NCI-H146 (cell line): ENCODE measurements around the gene ZNF518B.

ENCODE experiments used
- DNase-seq: peaks from one replicate; lab custom pipeline; 2025; lab: John Stamatoyannopoulos, UW

The ZNF518B gene

GRCh38 chr4:10457255-10457801 is at the start of gene ZNF518B:
Gene ZNF518B, minus strand, starts transcription at chr4:10457426. Its CDS starts 11,098 bp downstream, at chr4:10446328.
- peak; percentile 66 for DNase-seq

GRCh38 chr4:10506077-10506476 is 48.9 kb upstream of the ZNF518B start:
- DNase-seq = no peak

- DNase-seq = no peak
Measured at GRCh38 chr4:10504570-10505179, 47.4 kb upstream of the ZNF518B start.

GRCh38 chr4:10502717-10503116 is 45.5 kb upstream of the ZNF518B start:
- DNase-seq = no peak

- no peak for DNase-seq
Measured at GRCh38 chr4:10500776-10501175, 43.5 kb upstream of the ZNF518B start.

- peak; percentile 33 for DNase-seq
Measured at GRCh38 chr4:10496200-10496599, 39.0 kb upstream of the ZNF518B start.

- DNase-seq = no peak
Measured at GRCh38 chr4:10495651-10496050, 38.4 kb upstream of the ZNF518B start.

- DNase-seq = peak; percentile 80
Measured at GRCh38 chr4:10492464-10492863, 35.2 kb upstream of the ZNF518B start.

- no peak for DNase-seq
Measured at GRCh38 chr4:10491401-10491800, 34.2 kb upstream of the ZNF518B start.

GRCh38 chr4:10490996-10491395 is 33.8 kb upstream of the ZNF518B start:
- DNase-seq = no peak

- DNase-seq = no peak
Measured at GRCh38 chr4:10482913-10483312, 25.7 kb upstream of the ZNF518B start.

- DNase-seq = no peak
Measured at GRCh38 chr4:10480616-10481015, 23.4 kb upstream of the ZNF518B start.

- DNase-seq = no peak
Measured at GRCh38 chr4:10478621-10479020, 21.4 kb upstream of the ZNF518B start.

GRCh38 chr4:10470505-10470904 is 13.3 kb upstream of the ZNF518B start:
- DNase-seq = no peak

- DNase-seq = no peak
Measured at GRCh38 chr4:10466161-10466560, 8.9 kb upstream of the ZNF518B start.

- no peak for DNase-seq
Measured at GRCh38 chr4:10462876-10463275, 5.7 kb upstream of the ZNF518B start.

- DNase-seq = no peak
Measured at GRCh38 chr4:10461850-10462400, 4.7 kb upstream of the ZNF518B start.

GRCh38 chr4:10461091-10461849 is 4.0 kb upstream of the ZNF518B start:
- no peak for DNase-seq

- DNase-seq = no peak
Measured at GRCh38 chr4:10460313-10461047, 3.3 kb upstream of the ZNF518B start.

GRCh38 chr4:10459305-10459704 is 2.1 kb upstream of the ZNF518B start:
- no peak for DNase-seq

GRCh38 chr4:10458177-10458576 is 951 bp upstream of the ZNF518B start:
- DNase-seq = no peak

- peak; percentile 72 for DNase-seq
Measured at GRCh38 chr4:10456595-10457254, 501 bp downstream of the ZNF518B start.
